ENCODE measurements around the gene KSR2. TPM values are rescaled to one million over a fixed set of nuclear protein-coding genes. Genes with fewer than 3 reads are reported as not detected.

Gene KSR2
- total RNA-seq, 1 donor from 2014 or later = 2.0 TPM

GRCh38 chr12:117933545-117933944 is 35.2 kb downstream of the KSR2 start:
- Mint-ChIP-seq H3K27me3 (no peaks in the 10 kb centered on the region), H3K4me1 (ENCODE audit: unreplicated experiment) (no peaks in the 10 kb centered on the region), H3K4me3 (no peak overlapping the region), H3K27ac (no peak overlapping the region), H3K36me3 (no peaks in the 10 kb centered on the region), H3K9me3 (no peaks in the 10 kb centered on the region)
- no peak for DNase-seq (ENCODE audit: extremely low spot score, unreplicated experiment)
- no peak for TF ChIP-seq CTCF (conservative IDR thresholded peaks at IDR 0.05)

- Mint-ChIP-seq H3K9me3 (no peaks in the 10 kb centered on the region), H3K4me3 (no peak overlapping the region), H3K27ac (no peak overlapping the region), H3K36me3 (no peaks in the 10 kb centered on the region), H3K27me3 (peaks cover 4% of the 10 kb centered on the region), H3K4me1 (ENCODE audit: unreplicated experiment) (no peaks in the 10 kb centered on the region)
- TF ChIP-seq CTCF (conservative IDR thresholded peaks at IDR 0.05) = no peak
- no peak for DNase-seq (ENCODE audit: extremely low spot score, unreplicated experiment)
Observed at GRCh38 chr12:117926391-117926899, 42.3 kb downstream of the KSR2 start.

GRCh38 chr12:117921929-117922777 is 46.6 kb downstream of the KSR2 start:
- H3K4me3 Mint-ChIP-seq = no peak overlapping the region
- H3K36me3 Mint-ChIP-seq = no peaks in the 10 kb centered on the region
- H3K9me3 Mint-ChIP-seq = no peaks in the 10 kb centered on the region
- no peak overlapping the region for H3K27ac Mint-ChIP-seq
- no peaks in the 10 kb centered on the region for H3K4me1 Mint-ChIP-seq (ENCODE audit: unreplicated experiment)
- TF ChIP-seq CTCF (conservative IDR thresholded peaks at IDR 0.05) = no peak
- H3K27me3 Mint-ChIP-seq = peaks cover 4% of the 10 kb centered on the region
- no peak for DNase-seq (ENCODE audit: extremely low spot score, unreplicated experiment)

- H3K9me3 Mint-ChIP-seq = no peaks in the 10 kb centered on the region
- TF ChIP-seq CTCF (conservative IDR thresholded peaks at IDR 0.05) = no peak
- no peaks in the 10 kb centered on the region for H3K36me3 Mint-ChIP-seq
- H3K4me1 Mint-ChIP-seq (ENCODE audit: unreplicated experiment) = no peaks in the 10 kb centered on the region
- DNase-seq (ENCODE audit: extremely low spot score, unreplicated experiment) = no peak
- no peak overlapping the region for H3K4me3 Mint-ChIP-seq
- no peak overlapping the region for H3K27ac Mint-ChIP-seq
- peaks cover 4% of the 10 kb centered on the region for H3K27me3 Mint-ChIP-seq
Observed at GRCh38 chr12:117919479-117919878, 49.3 kb downstream of the KSR2 start.

GRCh38 chr12:117914686-117915085 is 54.1 kb downstream of the KSR2 start:
- DNase-seq (ENCODE audit: extremely low spot score, unreplicated experiment) = no peak
- TF ChIP-seq CTCF (conservative IDR thresholded peaks at IDR 0.05) = no peak
- Mint-ChIP-seq H3K4me1 (ENCODE audit: unreplicated experiment) (no peaks in the 10 kb centered on the region), H3K9me3 (peaks cover 19% of the 10 kb centered on the region), H3K36me3 (no peaks in the 10 kb centered on the region), H3K27me3 (peaks cover 4% of the 10 kb centered on the region), H3K4me3 (no peak overlapping the region), H3K27ac (no peak overlapping the region)

Measured in type B pancreatic cell (in vitro differentiated cells).